Astrocyte (in vitro differentiated cells and primary cell): ENCODE measurements around the gene CENPT. TPM values are rescaled to one million over a fixed set of nuclear protein-coding genes. Genes with fewer than 3 reads are reported as not detected.
A peak's percentile ranks its signal among the peaks of the same experiment; 100 is the strongest.

Experiments
- DNase-seq: peaks from one replicate; pipeline ENCODE4 v3.0.0-alpha.2; 2010; ENCODE audit warnings: low read depth
- FAIRE-seq: peaks from 2 replicates; lab custom pipeline; 2011; peaks lifted over from hg19 to GRCh38; lab: Jason Lieb, UNC
- H2AFZ ChIP-seq: 2 replicates; pipeline ENCODE4 v1.6.0; 2012; ENCODE audit warnings: low read depth, low read length, inconsistent platforms
- H3K27ac ChIP-seq: 2 replicates; pipeline ENCODE4 v1.5.1; 2011; ENCODE audit warnings: low read depth, low read length, inconsistent platforms
- H3K27me3 ChIP-seq: 2 replicates; pipeline ENCODE4 v1.6.0; 2011; ENCODE audit warnings: low read length, inconsistent platforms; ENCODE audit not compliant: insufficient read depth
- H3K36me3 ChIP-seq: 2 replicates; pipeline ENCODE4 v1.5.1; 2011; ENCODE audit warnings: low read length, inconsistent platforms; ENCODE audit not compliant: insufficient read depth
- H3K4me1 ChIP-seq: 2 replicates; pipeline ENCODE4 v1.5.1; 2011; ENCODE audit warnings: low read length, inconsistent platforms; ENCODE audit not compliant: insufficient read depth
- H3K4me2 ChIP-seq: 2 replicates; pipeline ENCODE4 v1.6.0; 2012; ENCODE audit warnings: low read length, inconsistent platforms
- H3K4me3 ChIP-seq: 2 replicates; pipeline ENCODE4 v1.5.1; 2011; ENCODE audit warnings: low read depth, mild to moderate bottlenecking, low read length, inconsistent platforms; ENCODE audit not compliant: insufficient read depth
- H3K79me2 ChIP-seq: 2 replicates; pipeline ENCODE4 v1.6.0; 2012; ENCODE audit warnings: mild to moderate bottlenecking, low read length, inconsistent platforms; ENCODE audit not compliant: insufficient read depth
- H3K9ac ChIP-seq: 2 replicates; pipeline ENCODE4 v1.6.0; 2012; ENCODE audit warnings: mild to moderate bottlenecking, low read length, inconsistent platforms
- H3K9me3 ChIP-seq: 2 replicates; pipeline ENCODE4 v1.5.1; 2012; ENCODE audit warnings: low read depth, mild to moderate bottlenecking, low read length, inconsistent platforms; ENCODE audit not compliant: insufficient read depth
- H4K20me1 ChIP-seq: 2 replicates; pipeline ENCODE4 v1.6.0; 2012; ENCODE audit warnings: low read length, inconsistent platforms; ENCODE audit not compliant: insufficient read depth
- H3K27ac Mint-ChIP-seq: one replicate; pipeline ENCODE4 v1.8.0; 2021; ENCODE audit warnings: mild to moderate bottlenecking, mixed read lengths; ENCODE audit not compliant: unreplicated experiment
- H3K27me3 Mint-ChIP-seq: one replicate; pipeline ENCODE4 v1.8.0; 2021; ENCODE audit warnings: low read depth, mixed read lengths; ENCODE audit not compliant: unreplicated experiment
- H3K36me3 Mint-ChIP-seq: one replicate; pipeline ENCODE4 v1.8.0; 2021; ENCODE audit warnings: low read depth, mixed read lengths; ENCODE audit not compliant: unreplicated experiment
- H3K4me1 Mint-ChIP-seq: one replicate; pipeline ENCODE4 v1.8.0; 2021; ENCODE audit warnings: low read depth, mixed read lengths; ENCODE audit not compliant: unreplicated experiment
- H3K4me3 Mint-ChIP-seq: one replicate; pipeline ENCODE4 v1.8.0; 2021; ENCODE audit warnings: mild to moderate bottlenecking, moderate library complexity, mixed read lengths; ENCODE audit not compliant: unreplicated experiment
- H3K9me3 Mint-ChIP-seq: one replicate; pipeline ENCODE4 v1.8.0; 2021; ENCODE audit warnings: mild to moderate bottlenecking, mixed read lengths; ENCODE audit not compliant: unreplicated experiment
- EZH2 ChIP-seq: IDR thresholded peaks from 2 replicates; pipeline ENCODE4 v1.6.1; 2012; ENCODE audit warnings: mild to moderate bottlenecking, low read length, inconsistent platforms; ENCODE audit not compliant: insufficient read depth
- total RNA-seq: library from RNA; stranded (reverse); gene quantifications from 2 replicates; pipeline ENCODE4 v1.2.1, GENCODE V29; 2021
- TF ChIP-seq, protein P1 (sequence below): IDR thresholded peaks from 2 replicates; pipeline ENCODE4 v1.5.1; 2011; ENCODE audit warnings: low read depth, mild to moderate bottlenecking, inconsistent platforms, low read length, moderate library complexity; ENCODE audit not compliant: insufficient read depth

Gene CENPT
- total RNA-seq, 1 donor from 2014 or later: 79.3 TPM

DNA sequence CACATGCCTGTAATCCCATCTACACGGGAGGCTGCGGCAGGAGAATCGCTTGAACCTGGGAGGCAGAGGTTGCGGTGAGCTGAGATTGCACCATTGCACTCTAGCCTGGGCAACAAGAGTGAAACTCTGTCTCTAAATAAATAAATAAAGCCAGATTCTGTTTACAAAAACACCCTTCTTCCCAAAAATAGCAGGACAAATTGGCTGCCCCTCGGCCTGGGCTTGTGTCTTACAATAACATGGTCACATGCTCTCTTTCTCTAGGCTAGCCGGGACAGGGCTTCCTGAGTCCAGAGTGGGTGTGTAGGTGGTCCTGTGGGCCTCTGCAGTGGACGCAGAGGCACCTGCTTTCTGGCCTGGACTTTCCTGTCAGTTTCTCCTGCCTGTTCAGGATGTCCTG, 22.2 kb upstream of the CENPT start:
- Histone ChIP-seq H3K36me3 (peaks cover 36% of the 10 kb centered on the region), H3K4me3 (no peak overlapping the region), H4K20me1 (peaks cover 68% of the 10 kb centered on the region), H2AFZ (no peak overlapping the region), H3K4me1 (peaks cover 13% of the 10 kb centered on the region), H3K27ac (no peak overlapping the region), H3K9ac (no peak overlapping the region), H3K27me3 (no peaks in the 10 kb centered on the region), H3K4me2 (no peak overlapping the region), H3K79me2 (peaks cover 51% of the 10 kb centered on the region), H3K9me3 (no peaks in the 10 kb centered on the region)
- no peaks in the 10 kb centered on the region for H3K9me3 Mint-ChIP-seq
- FAIRE-seq (no peak), DNase-seq (no peak)
- H3K27me3 Mint-ChIP-seq: no peaks in the 10 kb centered on the region
- peak overlapping the region; percentile 58 for H3K27ac Mint-ChIP-seq
- H3K36me3 Mint-ChIP-seq: peaks cover 7% of the 10 kb centered on the region
- peaks cover 15% of the 10 kb centered on the region for H3K4me1 Mint-ChIP-seq
- H3K4me3 Mint-ChIP-seq: no peak overlapping the region
- TF ChIP-seq, protein P1, sequence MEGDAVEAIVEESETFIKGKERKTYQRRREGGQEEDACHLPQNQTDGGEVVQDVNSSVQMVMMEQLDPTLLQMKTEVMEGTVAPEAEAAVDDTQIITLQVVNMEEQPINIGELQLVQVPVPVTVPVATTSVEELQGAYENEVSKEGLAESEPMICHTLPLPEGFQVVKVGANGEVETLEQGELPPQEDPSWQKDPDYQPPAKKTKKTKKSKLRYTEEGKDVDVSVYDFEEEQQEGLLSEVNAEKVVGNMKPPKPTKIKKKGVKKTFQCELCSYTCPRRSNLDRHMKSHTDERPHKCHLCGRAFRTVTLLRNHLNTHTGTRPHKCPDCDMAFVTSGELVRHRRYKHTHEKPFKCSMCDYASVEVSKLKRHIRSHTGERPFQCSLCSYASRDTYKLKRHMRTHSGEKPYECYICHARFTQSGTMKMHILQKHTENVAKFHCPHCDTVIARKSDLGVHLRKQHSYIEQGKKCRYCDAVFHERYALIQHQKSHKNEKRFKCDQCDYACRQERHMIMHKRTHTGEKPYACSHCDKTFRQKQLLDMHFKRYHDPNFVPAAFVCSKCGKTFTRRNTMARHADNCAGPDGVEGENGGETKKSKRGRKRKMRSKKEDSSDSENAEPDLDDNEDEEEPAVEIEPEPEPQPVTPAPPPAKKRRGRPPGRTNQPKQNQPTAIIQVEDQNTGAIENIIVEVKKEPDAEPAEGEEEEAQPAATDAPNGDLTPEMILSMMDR: no peak
- no peak for TF ChIP-seq EZH2

DNA sequence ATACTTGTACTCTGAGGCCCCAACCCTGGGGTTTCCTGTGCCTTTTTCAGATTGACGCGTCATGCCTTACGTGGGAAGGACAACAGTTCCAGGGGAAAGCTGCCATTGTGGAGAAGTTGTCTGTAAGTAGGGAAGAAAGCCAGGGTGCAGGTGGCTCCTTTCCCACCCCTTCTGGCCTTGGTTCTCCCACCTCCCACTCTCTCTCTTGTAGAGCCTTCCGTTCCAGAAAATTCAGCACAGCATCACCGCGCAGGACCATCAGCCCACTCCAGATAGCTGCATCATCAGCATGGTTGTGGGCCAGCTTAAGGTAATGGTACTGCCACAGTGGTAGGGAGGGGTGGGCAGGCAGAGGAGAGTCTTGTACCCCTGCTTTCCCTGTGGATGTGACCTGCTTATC, 20.8 kb upstream of the CENPT start:
- Histone ChIP-seq H3K36me3 (peaks cover 36% of the 10 kb centered on the region), H3K4me2 (no peak overlapping the region), H2AFZ (no peak overlapping the region), H3K9ac (no peak overlapping the region), H3K79me2 (peaks cover 51% of the 10 kb centered on the region), H3K9me3 (no peaks in the 10 kb centered on the region), H3K4me1 (peaks cover 11% of the 10 kb centered on the region), H3K4me3 (no peak overlapping the region), H3K27me3 (no peaks in the 10 kb centered on the region), H4K20me1 (peaks cover 69% of the 10 kb centered on the region), H3K27ac (no peak overlapping the region)
- peaks cover 12% of the 10 kb centered on the region for H3K4me1 Mint-ChIP-seq
- H3K27ac Mint-ChIP-seq: no peak overlapping the region
- TF ChIP-seq EZH2: no peak
- TF ChIP-seq, protein P1: no peak
- FAIRE-seq (no peak), DNase-seq (no peak)
- peaks cover 9% of the 10 kb centered on the region for H3K36me3 Mint-ChIP-seq
- no peaks in the 10 kb centered on the region for H3K9me3 Mint-ChIP-seq
- no peaks in the 10 kb centered on the region for H3K27me3 Mint-ChIP-seq
- no peak overlapping the region for H3K4me3 Mint-ChIP-seq

DNA sequence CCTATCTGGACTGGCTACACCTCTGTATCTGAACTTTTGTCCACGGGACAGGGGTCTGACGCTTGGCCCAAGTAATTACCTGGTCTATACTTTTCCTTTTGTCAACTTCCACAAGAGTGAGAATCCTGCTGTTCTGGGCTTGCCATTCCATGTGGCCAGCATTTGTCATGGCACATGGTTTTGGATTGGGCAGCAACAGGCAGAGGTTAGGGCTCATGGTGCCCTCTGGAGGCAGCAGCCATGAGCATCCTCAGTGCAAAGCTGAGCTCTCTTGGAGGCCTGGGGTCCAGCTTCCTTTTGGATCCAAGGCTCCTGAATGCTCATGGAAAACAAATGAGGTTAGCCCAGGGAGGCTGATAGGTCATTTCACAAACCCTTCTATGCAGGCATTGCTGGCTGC, 17.8 kb upstream of the CENPT start:
- Mint-ChIP-seq H3K27ac (no peak overlapping the region), H3K4me3 (no peak overlapping the region), H3K9me3 (no peaks in the 10 kb centered on the region), H3K36me3 (peaks cover 19% of the 10 kb centered on the region), H3K27me3 (no peaks in the 10 kb centered on the region), H3K4me1 (peaks cover 37% of the 10 kb centered on the region)
- Histone ChIP-seq H3K27ac (no peak overlapping the region), H3K79me2 (peaks cover 76% of the 10 kb centered on the region), H3K27me3 (no peaks in the 10 kb centered on the region), H3K4me1 (peaks cover 38% of the 10 kb centered on the region), H3K9me3 (no peaks in the 10 kb centered on the region), H3K4me2 (no peak overlapping the region), H2AFZ (no peak overlapping the region), H3K36me3 (peaks cover 28% of the 10 kb centered on the region), H4K20me1 (peaks cover 90% of the 10 kb centered on the region), H3K9ac (no peak overlapping the region), H3K4me3 (no peak overlapping the region)
- no peak for FAIRE-seq
- no peak for DNase-seq
- TF ChIP-seq, protein P1: peak; percentile 27
- TF ChIP-seq EZH2: no peak
